HG03045 (cell line): Measurements from ENCODE around the gene SLMAP.
A peak's percentile ranks its signal among the peaks of the same experiment; 100 is the strongest.

Experiments used
- ATAC-seq: cut with Tn5 transposase; IDR thresholded peaks from one replicate; pipeline ENCODE4 v1.9.1; 2021; ENCODE audit warnings: mild to moderate bottlenecking, moderate library complexity; ENCODE audit not compliant: unreplicated experiment

The SLMAP gene

DNA sequence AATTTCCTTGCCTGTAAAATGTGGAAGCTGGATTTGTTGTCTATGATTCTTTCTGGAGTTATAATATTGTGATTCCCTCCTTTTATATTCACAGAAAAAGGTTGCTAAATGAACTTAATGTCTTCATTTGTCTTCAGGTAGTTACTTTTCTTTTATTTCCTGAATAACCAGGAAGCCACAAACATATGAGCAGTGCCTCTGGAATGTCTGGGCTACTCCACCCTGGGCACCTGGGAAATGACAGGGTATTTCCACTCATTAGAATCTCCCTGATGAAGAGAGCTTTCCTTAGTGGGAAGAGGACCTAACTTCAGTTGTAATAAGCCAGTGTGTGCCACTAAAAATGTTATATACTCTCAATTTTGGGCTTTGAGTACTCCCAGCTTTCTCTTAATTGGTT, 3.8 kb upstream of the SLMAP start:
- no peak for ATAC-seq

DNA sequence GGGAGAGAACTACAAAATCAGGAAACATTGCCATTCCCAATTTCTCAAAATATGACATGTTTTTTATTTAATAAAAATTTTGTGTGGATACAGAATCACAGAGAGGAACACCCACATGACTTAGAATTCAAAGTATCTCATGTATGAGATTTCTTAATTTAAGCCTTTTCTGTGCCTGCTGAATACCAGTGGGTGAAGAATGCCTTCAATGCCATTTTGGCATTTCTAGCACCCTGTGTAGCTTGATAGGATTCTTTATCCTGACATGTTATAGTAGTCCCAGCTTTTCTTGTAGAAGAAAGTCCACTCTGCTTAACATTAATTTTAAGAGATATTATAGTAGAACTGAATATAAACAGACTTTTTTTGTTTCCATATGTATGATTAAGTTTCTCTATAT, 3.1 kb upstream of the SLMAP start:
- ATAC-seq, result no peak

DNA sequence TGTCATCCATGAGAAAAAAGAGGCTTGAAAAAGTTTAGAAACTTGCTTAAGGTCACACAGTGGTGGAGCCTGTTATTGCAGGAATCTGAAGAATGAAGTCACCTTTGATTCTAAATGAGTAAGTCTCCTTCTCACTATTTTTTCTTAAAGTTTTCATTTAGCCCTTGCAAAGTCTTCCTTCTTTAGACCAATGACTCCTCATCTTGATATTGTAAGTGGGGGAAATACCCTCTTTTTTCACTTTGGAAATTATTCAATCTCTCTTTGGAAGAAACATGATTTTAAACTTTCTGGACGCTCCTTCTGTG, 787 bp upstream of the SLMAP start:
- no peak for ATAC-seq

DNA sequence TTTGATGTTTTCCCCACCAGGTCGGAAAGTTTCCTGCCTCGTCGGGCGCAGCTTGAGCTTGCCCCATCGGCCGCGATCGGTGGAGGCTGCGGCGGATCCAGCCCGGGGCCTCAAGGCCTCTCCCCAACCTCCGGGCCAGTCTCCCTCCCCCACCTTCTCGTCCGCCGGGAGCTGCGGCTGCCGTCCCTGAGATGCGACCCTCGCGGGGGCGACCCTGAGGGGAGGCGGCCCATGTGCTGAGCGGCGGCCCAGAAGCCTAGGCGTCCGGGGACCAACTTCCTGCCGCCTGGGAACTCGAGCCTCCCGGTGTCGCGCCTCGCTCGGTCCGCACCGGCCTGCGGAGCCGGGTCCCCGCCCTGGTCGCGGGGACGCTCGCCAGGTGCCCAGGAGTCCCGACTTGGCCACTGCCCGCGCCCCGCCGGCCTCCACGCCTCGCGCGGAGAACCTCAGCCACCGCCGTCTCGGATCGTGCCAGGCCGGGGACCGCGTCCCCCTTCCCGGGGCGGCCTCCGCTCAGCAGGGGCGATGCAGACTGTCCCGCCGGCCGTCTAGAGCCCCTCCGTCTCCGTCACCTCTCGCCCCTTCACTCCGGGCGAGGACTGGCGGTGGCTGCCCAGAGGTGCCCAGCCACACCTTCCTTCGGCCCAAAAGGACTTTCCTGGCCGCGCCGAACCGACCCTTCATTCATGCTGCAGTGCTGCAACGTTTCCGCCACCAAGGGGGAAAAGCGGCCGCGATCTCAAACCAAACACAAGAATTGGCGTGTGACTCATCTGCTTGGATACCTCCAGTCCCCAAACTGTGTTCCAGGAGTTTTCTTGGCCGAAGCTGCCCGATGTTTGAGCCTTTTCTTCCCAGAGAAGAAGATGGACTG, 656 bp downstream of the SLMAP start:
- peak; percentile 30 for ATAC-seq

DNA sequence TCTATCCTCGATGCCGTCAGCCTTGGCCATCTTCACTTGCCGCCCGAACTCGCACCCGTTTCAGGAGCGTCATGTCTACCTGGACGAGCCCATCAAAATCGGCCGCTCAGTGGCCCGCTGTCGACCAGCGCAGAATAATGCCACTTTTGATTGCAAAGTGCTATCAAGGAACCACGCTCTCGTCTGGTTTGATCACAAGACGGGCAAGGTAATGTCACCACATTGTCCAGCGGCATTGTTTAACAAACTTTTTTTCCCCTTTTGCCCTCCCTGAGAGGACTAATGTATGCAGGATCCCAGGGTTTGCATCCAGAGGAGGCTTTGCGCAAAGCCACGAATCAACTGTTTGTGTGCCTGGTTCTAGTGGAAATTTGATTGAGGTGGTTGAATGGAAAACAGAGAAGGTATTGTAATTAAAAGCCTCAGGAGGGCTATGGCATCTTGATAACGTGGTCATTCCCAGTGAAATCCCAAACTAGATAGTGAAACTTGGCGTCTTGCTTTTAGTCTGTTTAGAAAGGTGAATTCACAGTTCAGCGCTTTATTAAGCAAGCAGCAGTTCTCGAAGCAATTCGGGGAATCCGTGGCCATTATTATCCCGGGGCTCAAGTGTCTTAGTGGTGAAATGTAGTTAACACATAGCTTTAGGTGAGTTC, 1.7 kb downstream of the SLMAP start:
- ATAC-seq, result no peak

DNA sequence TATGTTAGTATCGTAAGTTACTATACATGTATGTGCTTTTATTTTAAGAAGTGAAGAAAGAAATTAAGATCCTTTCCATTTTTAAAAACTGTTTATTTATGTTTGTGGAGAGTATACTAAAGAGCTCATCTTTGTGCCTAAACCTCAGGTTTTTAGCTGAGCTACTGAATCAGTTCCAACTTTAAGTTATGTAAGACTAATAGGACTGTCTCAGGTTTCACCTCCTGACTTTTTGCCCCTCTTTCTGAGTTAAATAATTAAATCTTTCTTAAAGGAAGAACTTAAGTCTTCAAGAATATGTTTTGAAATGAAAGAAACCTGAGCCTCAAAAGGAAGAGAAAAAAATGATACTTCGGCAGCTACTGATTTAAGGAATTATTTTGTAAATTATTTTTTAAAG, 2.6 kb downstream of the SLMAP start:
- no peak for ATAC-seq

DNA sequence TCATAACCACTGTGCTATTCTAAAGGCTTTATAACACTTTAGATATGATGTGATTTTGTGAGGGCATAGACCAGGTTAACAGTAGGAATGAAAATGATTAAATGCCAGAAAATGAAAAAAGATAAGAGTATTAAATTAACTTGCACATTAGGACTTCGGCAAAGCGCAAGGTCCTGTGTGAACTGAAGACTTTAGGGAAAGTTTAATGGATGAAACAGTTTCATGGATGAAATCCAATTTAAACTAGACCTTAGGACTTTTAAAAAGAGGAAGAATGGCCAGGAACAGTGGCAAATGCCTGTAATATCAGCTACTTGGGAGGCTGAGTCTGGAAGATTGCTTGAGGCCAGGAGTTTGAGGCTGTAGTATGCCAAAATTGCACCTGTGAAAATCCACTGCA, 8.7 kb downstream of the SLMAP start:
- no peak for ATAC-seq

DNA sequence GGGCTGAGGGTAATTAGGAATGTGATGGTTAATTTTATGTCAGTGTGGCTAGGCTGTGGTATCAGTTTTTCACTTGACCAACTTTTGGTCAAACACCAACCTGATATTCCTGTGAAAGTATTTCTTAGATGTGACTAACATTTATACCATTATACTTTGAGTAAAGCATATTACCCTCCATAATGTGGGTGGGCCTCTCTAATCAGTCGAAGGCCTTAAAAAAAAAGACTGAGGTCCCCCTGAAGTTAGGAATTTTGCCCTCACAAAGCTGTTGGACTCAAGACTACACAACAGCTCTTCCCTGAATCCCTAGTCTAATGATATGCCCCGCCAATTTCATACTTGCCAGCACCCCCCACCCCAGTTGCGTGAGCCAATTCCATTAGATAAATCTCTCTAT, 12.5 kb downstream of the SLMAP start:
- ATAC-seq, result no peak

DNA sequence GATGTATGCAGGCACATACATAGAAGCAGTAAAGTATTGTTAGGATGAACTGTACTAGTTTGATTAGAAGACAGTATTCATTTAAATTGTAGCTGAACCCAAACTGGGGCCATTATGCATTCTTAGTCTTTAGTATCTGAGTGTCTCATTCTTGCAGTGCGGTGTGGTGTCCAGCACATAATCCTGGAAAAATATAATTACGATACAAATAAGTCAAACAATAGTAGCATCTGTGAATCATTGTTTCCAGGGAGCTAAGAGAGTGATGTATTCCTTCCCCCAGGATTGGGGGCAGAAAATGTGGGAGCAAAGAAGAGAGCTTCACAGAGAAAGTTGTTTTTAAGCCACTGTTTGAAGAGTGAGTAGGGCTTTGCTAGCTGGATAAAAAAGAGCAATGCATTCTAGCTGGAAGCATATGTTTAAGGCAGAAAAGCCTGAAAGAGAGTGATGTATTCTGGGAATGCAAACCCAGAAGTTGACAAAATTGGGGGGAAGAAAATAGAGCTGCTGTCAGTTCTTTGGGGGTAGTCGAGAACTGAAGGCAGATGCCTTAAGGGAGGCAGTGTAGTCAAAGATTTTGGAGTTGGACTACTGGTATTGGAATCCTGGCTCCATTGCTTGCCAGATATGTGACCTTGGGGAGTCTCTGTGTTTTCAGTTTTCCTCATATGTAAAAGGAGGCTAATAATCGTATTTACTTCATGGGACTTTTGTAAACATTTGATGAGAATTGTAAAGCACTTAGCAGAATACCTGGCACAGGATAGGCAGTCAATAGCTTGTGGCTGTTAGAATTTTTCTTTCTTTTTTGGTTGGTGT, 14.1 kb downstream of the SLMAP start:
- ATAC-seq, result no peak

DNA sequence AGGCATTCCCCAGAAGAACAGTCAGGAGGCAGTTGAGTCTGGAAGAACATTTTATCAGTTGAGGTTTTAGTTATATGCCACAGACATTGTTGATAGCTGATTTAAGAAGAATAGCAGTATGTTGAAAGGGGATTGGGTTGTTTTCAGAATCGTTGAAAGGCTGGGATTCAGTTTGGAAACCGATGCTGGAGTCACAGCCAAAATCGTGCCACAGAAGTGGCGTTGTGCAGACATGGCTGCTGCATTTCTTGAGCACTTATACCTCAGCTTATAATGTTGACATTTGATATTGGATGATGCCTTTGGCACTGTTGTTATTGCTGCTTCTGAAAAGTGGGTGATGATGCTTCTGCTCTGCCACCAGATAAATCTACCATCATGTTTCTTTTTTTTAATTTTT, 16.1 kb downstream of the SLMAP start:
- ATAC-seq, result no peak

DNA sequence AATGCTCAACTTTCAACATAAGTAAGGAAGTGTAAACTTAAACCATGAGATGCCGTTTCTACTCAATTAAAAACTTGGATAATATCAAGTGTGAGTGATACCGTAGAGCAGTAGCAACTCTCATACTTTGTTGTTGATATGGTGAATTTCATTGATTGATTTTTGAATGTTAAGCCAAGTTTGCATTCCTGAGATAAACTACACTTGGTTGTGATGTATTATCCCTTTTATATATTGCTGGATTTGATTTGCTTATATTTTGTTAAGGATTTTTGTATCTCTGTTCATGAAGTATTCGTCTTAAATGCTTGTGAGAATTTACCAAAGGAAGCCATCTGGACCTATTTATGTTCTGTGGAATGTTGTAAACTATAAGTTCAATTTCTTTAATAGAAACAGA, 21.7 kb downstream of the SLMAP start:
- ATAC-seq, result no peak

DNA sequence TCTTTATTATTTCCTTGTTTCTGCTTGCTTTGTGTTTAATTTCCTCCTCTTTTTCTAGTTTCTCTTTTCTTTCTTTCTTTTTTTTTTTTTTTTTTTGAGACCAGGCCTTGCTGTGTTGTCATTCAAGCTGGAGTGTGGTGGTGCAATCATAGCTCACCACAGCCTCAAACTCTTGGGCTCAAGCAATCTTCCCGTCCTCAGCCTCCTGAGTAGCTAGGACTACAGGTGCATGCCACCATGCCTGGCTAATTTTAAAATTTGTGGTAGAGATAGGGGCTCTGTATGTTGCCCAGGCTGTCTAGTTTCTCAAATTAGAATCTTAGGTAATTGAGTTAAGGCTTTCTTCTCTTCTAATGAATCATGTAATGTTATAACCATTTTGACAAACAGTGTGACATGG, 22.4 kb downstream of the SLMAP start:
- ATAC-seq, result no peak

DNA sequence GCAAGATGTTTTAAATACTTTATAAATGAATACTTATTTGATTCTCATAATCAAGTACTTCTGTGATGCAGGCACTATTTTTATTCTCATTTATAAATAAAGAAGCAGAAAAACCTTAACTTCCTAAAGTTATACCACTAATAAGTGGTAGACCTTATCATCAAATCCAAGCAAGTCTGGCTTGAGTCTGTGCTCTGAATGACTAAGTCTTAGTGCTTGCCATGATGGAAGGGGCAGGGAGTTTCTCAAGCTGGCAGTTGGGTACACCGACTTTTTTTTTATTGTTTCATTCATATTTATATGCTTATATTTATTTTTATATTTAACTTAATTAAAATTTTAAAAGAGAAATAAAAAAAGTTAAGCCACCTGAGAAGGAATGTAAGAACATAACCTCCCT, 23.6 kb downstream of the SLMAP start:
- no peak for ATAC-seq

DNA sequence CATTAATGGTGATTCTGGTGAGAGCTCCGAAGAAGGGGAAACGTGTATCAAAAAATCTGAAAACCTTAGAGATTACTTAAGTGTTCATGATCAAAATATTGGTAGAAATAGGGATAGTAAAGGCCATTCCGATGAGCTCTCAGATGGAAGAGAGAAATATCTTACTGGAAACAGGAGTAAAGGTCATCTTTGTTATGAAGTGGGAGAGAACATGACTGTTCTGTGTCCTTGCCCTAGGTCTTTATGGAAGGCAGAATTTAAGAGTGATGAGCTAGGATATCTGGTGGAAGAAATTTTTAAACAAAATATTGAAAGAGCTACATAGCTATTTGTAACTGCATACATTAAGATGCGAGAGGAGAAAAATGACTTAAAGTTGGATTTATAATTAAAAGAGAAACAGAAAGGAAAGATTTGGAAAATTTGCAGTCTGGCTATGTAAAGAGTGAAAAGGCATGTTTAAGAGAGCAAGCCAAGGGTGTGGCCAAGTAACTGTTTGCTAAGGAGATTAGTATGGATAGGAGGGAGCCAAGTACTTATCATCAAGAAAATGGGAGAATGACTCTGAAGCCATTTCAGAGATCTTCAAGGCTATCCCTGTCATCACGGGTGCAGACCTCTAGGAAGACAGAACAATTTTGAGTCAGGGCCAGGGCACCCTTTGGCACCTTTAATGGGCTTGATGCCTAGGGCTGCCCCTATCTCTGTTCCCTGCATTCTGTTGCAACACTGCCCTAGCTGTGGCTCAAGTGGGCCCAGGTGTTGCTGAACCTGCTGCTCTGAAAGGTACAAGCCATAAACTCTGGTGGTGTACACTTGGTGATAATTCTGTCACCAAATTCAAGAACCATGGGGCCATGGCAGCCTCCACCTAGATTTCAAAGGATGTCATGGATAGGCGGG, 27.3 kb downstream of the SLMAP start:
- no peak for ATAC-seq

DNA sequence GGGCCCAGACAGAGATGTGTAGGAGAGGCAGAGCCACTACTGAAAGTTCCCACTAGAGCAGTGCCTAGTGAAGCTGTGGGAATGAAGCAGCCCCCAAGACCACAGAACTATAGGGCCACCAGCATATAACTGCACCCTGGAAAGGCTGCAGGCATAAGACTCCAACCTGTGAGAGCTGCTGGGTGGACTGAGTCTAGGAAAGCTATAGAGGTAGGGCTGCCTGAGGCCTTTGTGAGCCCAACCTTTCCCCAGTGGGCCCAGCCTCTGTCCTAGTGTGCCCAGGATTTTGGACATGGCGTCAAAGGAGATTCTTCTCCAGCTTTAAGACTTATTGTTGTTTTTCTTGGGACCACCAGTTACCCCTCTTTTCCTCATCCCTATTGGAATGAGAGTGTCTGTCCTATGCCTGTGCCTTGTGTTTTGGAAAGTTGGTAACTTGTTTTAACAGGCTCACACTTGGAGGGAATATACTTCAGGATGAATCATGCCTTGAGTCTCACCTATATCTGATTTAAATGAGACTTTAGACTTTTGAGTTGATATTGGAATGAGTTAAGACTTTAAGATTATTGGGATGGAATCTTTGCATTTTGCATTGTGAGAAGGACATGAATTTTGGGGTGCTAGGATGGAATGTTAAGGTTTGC, 28.1 kb downstream of the SLMAP start:
- ATAC-seq, result no peak

DNA sequence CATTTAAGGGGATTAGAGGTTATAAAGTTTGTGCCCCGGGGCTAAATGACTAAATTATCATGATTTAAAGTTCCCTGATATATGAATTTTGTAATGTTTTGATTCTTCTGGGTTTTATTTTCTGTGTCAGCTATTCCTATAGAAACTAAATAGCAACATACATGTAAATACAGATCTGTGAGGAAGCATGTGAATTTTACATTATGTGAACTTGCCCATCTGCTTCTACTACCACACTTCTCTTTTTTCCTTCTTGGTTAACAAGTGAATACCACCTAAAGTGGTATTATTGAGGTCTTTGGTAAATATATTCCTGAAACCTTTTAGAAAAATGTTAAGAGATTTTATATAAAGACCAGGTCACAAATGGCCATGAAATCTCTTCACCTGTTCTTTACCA, 29.3 kb downstream of the SLMAP start:
- ATAC-seq, result no peak

DNA sequence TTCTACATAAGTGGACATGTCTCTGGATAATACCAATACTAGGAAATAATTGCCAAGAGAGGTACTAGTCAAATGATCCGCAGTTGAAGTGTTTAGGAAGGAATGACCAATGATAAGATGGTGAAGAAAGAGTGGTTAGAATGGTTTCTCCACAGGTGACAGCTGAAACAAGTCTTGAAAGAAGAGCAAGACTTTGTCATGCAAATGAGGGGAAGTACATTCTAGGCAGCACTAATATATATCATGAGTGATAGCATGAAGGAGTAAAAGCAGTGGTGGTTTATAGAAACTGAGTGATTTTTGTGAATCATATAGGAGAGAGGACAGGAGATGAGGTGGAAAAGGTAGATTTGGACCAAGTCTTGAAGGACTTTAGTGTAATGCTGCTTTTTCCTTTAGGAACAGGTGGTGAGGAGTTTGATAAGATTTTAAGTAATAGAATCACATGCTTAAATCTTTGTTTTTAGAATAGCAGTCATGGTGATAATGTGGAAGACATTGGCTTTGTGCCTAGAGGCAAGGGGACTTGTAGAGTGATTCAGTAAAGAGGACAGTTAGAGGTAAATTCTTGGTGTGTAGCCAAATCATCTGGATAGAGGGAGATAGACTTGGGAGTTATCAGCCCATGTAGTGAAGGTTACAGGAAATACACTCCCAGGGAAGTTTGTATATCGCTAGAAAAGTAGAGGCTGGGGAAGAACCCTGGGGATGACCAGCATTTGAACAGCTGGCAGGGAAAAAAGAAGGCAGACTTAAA, 31.9 kb downstream of the SLMAP start:
- ATAC-seq, result peak; percentile 97

DNA sequence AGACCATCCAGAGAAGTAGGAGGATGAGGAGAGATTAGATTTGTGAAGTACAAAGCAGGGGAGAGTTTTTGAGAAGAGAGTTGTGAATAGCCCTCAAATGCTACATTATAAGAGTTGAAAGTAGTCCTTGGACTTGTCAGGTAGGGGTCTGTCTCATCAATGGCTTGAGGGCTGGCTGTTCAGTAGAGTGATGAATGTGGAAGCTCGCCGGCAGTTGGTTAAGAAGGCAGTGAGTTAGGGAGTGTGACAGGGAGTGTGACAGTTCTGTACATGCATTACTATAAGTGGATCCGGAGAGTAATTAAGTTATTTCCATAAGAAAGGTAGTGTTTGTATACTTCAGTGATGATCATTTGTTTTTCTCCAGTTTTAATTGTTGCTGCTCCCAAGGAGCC, 32.5 kb downstream of the SLMAP start:
- no peak for ATAC-seq

DNA sequence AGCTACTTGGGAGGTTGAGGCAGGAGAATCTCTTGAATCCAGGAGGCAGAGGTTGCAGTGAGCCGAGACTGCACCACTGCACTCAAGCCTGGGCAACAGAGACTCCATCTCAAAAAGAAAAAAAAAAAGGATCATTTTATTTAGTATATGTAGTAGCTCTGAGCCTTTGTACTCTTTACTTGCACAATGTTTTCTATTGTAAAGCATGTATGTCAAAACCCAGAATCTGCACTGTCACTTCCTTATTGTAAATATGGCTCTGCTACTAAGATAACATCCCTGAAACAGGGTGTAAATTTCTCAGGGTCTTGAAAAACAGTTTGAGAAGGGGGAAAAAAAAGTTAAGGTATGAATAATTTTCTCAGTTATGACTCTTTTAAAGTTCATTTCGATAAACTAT, 35.1 kb downstream of the SLMAP start:
- no peak for ATAC-seq

DNA sequence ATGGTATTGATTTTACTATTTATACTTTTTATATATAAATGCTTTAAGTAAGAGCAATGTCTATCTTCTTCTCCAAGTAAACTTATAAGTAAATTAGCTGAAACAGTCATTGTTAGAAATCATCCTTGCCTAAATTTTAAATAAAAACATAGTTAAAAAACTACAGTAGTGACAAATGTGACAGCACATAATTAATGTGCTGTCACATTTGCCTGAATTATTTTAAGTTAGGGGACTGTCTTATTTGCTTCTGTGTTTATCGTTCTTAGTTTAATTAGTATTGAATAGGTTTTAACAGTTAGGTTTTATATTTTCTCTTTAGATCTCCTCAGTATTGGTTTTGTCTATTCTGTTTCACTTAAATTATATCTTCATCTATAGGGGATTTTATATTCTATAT, 36.1 kb downstream of the SLMAP start:
- no peak for ATAC-seq
